IPS-18c (cell line): ENCODE measurements around the gene SKAP1.
A peak's percentile ranks its signal among the peaks of the same experiment; 100 is the strongest.
"Not testable (repeated sequence)": the region's sequence is repeated elsewhere in the genome, so short reads cannot be mapped to it uniquely, and the experiment has no call there.

Experiments
- H3K4me3 ChIP-seq: 2 replicates; pipeline ENCODE4 v1.7.0; 2013; ENCODE audit warnings: low read depth, mild to moderate bottlenecking, low read length, moderate library complexity; ENCODE audit not compliant: insufficient read depth
- H3K9me3 ChIP-seq: one replicate; pipeline ENCODE4 v1.6.1; 2013; ENCODE audit warnings: mild to moderate bottlenecking, low read length, moderate library complexity; ENCODE audit not compliant: control insufficient read depth, insufficient read depth

The SKAP1 gene

DNA sequence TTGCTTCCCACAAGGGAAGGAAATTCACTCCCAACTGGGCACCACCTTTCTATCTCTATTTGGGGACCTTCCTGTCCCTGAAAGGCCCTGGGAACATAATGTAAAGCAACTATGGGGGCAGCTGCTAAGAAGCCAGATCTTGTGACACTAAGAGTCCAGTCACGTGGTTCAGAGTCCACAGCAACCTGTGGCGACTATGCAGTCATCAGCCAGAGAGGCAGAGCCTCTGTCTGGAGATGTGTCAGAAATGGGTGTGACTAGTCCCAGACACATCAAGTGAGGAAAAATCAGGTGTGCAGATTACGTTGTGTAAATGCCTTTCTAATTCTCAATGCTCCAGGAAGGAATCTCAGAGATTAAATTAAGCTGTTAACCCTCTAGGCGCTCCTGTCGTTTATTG lies 26.6 kb upstream of the SKAP1 start:
- peak overlapping the region; percentile 49; the same call in 1 of the 2 replicates for H3K4me3 ChIP-seq
- no peaks in the 10 kb centered on the region for H3K9me3 ChIP-seq

DNA sequence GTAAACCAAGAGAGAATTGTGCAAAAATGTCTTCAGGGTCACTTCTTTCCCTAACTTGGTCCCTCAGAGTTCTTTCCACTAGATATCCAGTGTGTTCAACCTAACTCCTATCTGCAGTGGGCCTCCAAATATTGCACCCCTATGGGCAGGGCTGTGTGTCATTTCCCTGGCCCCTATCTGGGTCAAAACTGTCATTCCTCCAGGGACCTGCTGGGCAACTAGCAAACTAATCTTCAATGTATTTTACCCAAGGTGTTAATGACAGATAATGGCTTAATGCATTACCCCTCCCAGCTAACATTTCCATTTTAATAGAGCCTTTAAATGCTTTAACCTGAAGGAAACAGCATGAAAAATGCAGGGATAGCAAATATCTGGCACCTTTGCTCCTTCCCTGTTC lies 25.8 kb upstream of the SKAP1 start:
- H3K4me3 ChIP-seq: no peak overlapping the region
- no peaks in the 10 kb centered on the region for H3K9me3 ChIP-seq

DNA sequence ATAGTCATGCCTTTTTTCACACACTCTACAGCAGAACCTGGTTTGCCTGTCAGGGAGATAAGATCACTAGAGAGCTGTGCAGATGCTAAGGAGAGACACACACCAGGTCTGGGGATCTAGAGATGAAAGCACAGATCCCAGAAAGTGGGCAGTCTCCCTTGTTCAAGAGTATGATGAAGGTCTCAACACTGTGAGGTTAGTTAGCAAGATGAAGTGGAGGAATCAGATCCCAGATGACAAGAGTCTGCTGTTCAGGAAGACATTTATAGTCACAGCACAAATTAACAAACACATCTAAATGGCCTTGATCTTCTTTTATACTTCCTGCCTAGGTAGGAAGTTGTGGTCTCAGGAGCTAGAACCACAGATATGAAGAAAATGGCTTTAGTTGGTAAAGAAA lies 23.4 kb upstream of the SKAP1 start:
- Histone ChIP-seq H3K9me3 (no peaks in the 10 kb centered on the region), H3K4me3 (no peak overlapping the region)

DNA sequence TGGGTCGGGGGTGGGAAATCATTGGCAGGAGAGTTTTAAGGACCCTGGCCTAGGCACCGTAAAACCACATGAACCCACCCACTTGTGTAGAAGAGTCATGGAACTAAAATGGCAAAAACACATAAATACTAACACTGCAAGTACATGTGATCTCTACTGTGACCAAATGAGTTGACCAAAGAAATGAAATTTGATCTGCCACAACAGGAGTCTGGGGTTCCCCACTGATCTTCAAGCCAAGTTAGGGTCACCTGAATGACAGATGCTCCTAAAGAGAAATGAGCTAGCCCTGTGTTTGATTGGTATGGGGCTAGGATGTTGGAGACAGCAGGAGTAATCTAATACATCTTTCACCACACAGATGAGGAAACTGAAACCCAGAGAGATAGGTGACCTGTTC lies 21.5 kb upstream of the SKAP1 start:
- Histone ChIP-seq H3K4me3 (no peak overlapping the region), H3K9me3 (no peaks in the 10 kb centered on the region)

DNA sequence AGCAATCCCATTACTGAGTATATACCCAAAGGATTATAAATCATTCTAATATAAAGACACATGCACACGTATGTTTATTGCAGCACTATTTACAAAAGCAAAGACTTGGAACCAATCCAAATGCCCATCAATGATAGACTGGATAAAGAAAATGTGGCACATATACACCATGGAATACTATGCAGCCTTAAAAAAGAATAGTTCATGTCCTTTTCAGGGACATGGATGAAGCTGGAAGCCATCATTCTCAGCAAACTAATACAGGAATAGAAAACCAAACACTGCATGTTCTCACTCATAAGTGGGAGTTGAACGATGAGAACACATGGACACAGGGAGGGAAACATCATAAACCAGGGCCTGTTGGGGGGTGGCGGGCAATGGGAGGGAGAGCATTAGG lies 19.3 kb upstream of the SKAP1 start:
- not testable (repeated sequence) for H3K4me3 ChIP-seq, H3K9me3 ChIP-seq

DNA sequence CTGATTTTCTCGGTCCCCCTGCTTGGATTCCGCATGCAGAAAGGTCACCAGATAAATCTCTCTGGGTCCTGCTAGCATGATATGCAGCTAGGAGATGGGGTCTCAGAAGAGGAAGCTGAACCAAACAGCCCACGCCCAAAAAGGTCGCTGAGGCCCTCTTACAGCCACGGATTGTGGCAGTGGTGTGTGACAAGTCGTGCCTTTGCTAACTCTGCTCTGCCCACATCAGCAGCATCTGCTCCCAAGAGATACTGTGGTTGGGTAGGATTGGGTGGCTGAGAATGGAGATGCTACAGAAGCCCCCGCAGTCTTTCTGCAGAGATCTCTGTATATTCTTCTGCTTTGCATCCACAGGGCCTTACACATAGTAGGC lies 15.2 kb upstream of the SKAP1 start:
- Histone ChIP-seq H3K9me3 (no peaks in the 10 kb centered on the region), H3K4me3 (no peak overlapping the region)

DNA sequence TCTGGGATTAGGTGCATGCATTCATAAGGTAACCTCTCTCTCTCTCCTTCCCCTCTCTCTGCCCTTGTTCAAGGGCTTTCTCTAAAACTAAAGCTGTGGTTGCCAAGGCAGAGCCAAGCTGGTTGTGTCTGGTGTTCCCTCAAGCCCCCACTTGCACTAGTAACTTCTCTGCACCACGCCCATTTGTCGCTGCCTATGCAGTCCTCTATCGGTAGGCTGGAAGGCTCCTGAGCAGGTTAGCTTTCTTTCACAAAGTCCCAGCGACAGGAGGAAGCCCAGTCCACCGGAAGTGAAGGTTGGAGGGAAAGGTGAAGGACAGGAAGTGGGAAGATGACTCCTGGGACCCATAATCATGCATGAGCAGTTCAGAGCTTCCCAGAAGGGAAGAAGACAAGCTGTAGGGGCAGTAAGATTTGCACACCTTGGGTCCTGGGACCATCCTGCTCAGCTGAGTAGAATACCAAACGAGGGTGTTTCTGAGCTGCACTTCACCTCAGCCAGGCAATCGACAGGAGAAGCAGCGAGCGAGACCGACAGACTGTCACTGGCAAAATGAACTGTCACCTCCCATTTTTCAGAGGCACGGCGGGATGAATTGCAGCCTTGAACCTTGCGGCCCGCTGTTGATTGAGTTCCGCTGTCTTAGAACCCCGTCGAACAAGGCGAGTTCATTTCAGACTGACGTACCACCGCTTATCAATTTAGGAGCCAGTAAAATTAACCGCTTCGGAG lies 14.7 kb upstream of the SKAP1 start:
- Histone ChIP-seq H3K4me3 (no peak overlapping the region), H3K9me3 (no peaks in the 10 kb centered on the region)

DNA sequence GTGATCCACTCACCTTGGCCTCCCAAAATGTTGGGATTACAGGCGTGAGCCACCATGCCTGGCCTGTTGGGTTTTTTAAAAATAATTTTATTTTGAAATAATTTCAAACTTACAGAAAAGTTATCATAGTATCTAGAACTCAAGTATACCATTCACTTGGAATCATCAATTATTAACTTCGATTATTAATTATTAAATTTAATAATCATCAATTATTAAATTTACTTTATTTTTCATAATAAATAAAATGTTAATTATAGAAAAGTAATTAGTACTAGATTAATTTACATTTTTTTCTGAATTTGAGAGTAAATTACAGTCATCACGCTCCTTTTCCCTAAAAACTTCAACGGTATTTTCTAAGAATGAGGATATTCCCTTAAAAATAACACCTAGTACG lies 13.7 kb upstream of the SKAP1 start:
- Histone ChIP-seq H3K4me3 (no peak overlapping the region), H3K9me3 (no peaks in the 10 kb centered on the region)

DNA sequence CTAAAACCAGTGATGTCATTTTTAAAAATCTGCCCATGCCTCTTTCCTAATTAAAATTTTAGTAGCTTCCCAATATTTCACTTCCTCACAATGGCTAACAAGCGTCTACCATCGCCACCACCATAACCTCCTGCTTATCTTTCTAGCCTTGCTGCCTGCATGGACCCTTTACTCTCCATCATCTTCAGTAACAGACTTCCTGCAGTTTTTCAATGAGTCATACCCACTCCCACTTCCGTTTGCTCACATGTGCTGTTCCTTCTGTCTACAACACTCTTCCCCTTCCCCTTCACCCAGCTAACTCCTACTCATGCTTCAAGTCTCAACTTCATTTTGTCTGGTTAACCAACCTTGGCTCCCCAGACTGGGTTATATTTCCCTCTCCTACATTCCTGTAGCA lies 12.8 kb upstream of the SKAP1 start:
- H3K9me3 ChIP-seq: no peaks in the 10 kb centered on the region
- no peak overlapping the region for H3K4me3 ChIP-seq

DNA sequence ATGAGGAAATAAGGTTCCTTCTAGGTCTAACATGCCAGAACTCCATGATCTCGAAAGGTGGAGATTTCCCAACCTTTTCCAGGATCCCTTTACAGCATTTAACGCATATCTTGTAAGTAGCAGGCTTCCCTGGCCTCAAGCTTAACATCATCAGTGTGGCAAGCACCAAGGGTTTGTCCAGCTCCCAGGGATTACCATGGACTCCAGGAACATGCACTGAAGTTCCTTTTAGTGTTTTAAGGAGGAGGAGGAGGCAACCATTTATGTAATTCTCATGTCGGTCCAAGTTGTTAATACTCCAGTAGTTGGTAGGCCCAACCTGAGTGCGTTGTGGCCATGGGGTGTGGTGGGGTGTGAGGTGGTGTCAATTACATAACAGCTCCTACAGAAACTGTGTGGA lies 11.8 kb upstream of the SKAP1 start:
- no peaks in the 10 kb centered on the region for H3K9me3 ChIP-seq
- H3K4me3 ChIP-seq: no peak overlapping the region

DNA sequence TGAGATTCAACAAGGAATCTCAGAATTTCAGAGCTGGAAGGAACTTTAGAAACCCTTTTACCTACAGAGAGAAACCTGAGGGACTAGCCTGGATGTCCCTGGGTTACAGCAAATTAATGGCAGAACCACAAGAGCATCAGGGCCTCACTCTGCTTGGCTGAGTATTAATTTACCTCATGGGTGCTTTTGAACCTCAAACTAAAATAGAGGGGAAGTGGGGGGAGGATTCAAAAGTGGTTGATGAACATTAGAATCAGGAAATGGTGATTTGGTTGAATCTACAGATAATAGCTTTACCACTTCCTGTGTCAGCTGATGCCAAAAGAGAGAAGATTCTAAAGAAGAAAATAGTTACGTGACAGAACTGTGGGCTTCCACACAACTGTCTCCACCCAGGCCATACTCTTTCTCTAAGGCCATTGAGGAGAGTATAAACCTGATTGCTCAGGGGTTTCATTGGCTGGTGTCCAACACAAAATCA lies 11.3 kb upstream of the SKAP1 start:
- no peak overlapping the region for H3K4me3 ChIP-seq
- H3K9me3 ChIP-seq: no peaks in the 10 kb centered on the region

DNA sequence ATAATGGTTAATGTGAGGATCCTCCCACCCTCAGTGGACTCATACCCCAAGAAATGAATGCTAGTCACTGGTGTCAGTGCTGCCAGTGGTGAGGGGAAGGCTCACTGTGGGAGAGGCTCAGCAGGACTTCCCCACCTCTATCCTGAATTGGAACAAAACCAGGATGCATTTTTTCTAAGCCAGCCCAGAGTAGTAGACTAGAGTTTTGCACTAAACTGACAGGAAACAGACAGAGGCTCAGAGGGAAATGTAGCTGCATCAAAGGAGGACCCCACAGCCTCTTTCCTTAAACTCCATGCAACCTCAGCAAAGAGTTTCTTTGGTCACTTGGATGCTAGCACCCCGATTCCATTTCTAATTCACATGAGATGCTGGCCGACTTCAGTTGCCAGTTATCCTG lies 10.7 kb upstream of the SKAP1 start:
- Histone ChIP-seq H3K9me3 (no peaks in the 10 kb centered on the region), H3K4me3 (no peak overlapping the region)

DNA sequence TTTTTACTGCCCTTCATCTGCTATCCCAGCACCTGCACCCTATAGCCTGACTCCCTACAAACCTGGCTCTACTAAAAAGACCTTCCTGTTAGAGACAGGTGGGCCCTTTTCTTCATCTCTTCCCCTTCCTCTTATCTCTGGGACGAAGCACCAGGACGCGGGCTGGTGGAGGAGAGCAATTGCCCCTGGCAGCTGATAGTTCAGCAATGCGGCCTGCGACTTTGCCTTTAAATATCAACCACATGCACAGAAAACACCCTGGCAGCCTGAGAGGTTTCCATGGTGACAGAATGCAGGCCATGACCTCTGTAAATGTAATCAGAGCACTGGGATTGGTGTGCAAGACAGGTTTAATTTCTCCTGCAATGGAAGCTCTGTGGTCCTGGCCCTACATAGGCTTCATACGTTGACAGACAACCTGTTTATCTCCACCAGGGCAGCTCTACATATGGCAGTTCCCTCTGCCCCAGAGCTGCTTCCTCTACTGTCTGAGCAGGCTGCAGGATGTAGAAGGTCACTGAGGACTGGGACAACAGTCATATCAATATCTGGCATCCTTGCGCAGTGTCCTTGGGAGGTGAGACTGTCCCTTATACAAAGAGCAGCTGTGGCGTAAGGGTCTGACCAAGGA lies 10.0 kb upstream of the SKAP1 start:
- no peak overlapping the region for H3K4me3 ChIP-seq

DNA sequence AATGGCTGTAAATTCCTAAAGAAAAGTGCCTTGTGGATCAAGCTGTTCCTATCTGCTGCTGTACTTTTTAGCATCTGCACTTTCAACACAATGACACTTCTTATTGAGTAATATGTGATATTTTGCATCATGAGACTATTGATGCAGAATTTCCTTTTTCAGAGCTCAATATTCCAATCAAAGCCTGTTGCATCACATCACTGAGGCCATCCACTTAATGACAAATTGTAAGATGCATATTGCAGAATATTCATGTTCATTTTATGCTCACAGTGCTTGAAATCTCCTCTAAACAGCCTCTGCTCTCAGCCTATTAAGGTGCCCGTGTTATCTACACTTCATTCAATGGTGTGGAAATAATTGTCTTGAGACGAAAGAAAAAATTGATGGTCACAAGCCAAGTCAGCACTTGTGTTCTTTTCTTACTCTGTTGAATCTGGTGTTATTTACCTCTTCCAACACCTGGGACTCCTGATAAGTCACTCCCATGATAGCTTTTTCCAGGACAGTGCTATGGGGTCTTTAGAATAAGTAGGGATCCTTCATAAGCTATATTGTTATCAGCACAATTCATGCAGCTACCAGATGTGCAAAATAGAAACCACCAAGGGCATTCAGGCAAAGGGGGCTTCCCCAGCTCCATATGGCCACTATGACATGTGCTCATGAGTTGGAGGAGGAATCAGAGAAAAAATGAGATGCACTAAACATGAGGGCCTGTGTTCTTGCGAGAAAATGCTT lies 9.3 kb upstream of the SKAP1 start:
- no peaks in the 10 kb centered on the region for H3K9me3 ChIP-seq
- no peak overlapping the region for H3K4me3 ChIP-seq

More for the DNA sequence above, 10.0 kb upstream of the SKAP1 start:
- no peaks in the 10 kb centered on the region for H3K9me3 ChIP-seq

DNA sequence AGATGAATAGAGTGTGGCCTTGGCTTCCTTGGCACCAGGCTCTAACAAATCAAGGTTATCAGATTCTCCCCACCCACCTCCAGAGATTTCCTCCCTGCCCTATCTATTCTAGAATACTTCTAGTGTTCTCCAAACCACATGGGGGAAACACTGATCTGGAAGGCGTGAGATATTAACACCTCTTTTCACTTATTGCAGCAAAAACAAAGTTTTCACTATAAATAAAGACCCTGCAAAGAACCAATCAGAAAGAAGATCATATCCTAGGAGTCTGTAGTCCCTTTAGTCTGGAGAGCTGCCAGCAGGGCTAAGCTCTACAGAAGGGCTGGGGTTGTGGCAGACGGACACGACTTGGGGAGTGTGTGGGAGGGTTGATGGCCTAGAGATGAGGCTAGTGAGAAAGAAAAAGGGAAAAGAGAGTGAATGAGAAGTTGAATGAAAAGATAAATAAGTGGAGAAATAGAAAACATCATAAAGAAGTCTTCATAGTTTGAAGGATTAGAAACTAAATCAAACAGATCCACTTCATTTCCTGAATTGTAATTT lies 8.6 kb upstream of the SKAP1 start:
- Histone ChIP-seq H3K4me3 (no peak overlapping the region), H3K9me3 (no peaks in the 10 kb centered on the region)

DNA sequence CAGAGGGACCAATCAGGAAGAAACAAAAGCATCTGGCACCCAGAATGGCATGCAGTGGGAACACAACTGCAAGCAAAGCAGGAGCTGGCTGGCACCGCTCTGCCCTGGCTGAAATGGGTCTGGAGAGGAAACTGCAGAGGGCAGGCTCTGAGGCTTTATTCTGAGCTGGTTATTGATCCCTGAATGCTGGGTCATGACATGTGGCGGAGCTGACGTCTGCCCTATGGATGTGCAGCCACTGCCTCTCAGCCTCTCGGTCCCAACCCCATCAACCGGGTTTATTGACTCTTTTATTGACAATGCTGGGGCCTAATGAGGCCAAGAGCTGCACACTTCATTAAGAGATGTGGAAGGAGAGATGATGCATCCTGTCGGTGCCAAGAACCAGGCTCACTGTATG lies 3.9 kb upstream of the SKAP1 start:
- Histone ChIP-seq H3K9me3 (no peaks in the 10 kb centered on the region), H3K4me3 (no peak overlapping the region)

DNA sequence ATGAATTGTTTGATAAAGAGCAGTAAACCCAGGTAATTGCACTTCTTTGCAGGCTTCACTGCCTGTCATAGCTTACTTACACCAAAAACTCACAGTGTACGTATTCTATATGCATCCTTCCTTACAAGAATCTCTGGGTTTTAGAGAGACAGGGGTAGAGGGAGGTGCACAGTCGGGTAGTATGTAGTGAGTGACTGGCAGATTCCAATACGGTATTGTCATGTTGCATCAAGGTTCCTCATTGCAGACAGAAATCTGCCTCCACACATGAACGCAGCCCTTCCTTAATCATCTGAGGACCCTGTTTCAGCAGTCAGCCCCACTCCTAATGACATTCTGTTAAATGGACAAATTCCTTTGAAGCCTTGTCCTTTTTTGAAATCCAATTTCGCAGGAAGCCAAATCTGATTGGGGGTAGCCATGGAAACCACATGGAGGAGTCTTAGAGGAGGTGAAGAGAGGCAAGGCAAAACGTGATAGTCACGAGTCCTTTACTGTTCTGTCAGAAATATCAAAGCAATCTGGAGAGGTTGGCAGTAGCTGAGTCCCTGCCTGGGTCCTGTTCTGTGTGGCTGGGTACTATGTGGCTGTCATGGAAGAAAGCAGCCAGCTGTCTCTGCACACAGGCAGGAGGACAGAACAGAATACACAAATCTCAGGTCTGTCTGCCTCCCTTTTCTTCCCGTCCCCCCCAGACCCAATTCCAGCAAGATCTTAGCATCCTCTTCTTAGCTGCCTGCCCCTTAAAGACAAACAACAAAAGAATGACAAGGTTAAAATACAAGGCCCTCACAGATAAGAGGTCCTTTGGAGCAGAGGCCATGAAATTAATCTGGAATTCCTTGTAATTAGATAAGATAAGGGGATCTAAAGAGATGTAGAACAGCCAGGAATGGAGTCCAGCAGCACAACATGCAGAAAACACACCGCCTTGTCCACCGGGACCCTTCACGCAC lies 3.1 kb upstream of the SKAP1 start:
- Histone ChIP-seq H3K4me3 (no peak overlapping the region), H3K9me3 (no peaks in the 10 kb centered on the region)
